ENCODE measurements around the gene NDFIP2.

NDFIP2 gene

DNA sequence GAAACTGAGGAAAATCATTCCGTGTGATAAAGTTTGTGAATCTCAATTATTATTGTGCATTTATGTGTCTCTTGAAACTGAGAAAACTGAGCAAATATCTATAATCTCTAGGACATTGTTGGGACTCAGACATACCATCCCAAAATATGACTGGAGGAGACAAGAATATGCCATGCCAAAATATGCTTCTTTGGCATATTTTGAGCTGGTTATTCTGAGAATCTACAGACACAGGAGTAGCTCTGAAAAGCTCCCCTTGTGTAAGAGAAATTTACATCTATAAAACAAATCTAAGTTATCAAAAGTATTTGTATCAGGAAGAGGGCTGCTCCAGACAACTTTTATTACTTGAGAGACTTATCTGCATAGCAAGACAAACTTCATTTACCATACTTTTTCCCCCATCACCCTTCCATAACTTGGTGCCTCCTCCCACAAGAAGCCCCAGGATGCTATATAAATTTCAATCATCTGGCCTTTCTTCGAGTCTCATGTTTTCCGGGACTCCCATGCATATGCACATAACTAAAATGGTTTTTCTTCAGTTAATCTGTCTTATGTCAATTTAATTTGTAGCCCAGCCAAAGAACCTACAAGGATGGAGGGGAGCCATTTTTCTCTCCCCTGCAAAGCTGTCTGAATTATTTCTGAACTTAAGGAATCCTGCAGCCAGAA, 28.6 kb upstream of the NDFIP2 start:
- Histone ChIP-seq H3K27ac (no peak overlapping the region), H3K27me3 (peaks cover 58% of the 10 kb centered on the region), H3K4me3 (ENCODE audit: low read depth in 1 of 2, low read length in 1 of 2) (no peak overlapping the region), H3K9me3 (peaks cover 5% of the 10 kb centered on the region), H3K36me3 (no peaks in the 10 kb centered on the region), H3K4me1 (ENCODE audit: control insufficient read depth in 1 of 2, insufficient read depth in 1 of 2, low read depth in 1 of 2, low read length in 1 of 2) (peaks cover 5 to 11% of the 10 kb centered on the region in 2 experiments)
- no peak for TF ChIP-seq CTCF (IDR thresholded peaks at IDR 0.05)

GRCh38 chr13:79455331-79455730, 25.6 kb upstream of the NDFIP2 start:
- no peaks in the 10 kb centered on the region for H3K4me1 ChIP-seq (ENCODE audit: control insufficient read depth in 1 of 2, insufficient read depth in 1 of 2, low read depth in 1 of 2, low read length in 1 of 2)
- H3K27ac ChIP-seq = no peak overlapping the region
- no peak overlapping the region for H3K4me3 ChIP-seq (ENCODE audit: low read depth in 1 of 2, low read length in 1 of 2)
- TF ChIP-seq CTCF (IDR thresholded peaks at IDR 0.05) = no peak
- peaks cover 70% of the 10 kb centered on the region for H3K27me3 ChIP-seq
- no peaks in the 10 kb centered on the region for H3K36me3 ChIP-seq
- no peaks in the 10 kb centered on the region for H3K9me3 ChIP-seq

- Histone ChIP-seq H3K9me3 (no peaks in the 10 kb centered on the region), H3K4me3 (ENCODE audit: low read depth in 1 of 2, low read length in 1 of 2) (no peak overlapping the region), H3K36me3 (no peaks in the 10 kb centered on the region), H3K4me1 (ENCODE audit: control insufficient read depth in 1 of 2, insufficient read depth in 1 of 2, low read depth in 1 of 2, low read length in 1 of 2) (no peaks in the 10 kb centered on the region), H3K27me3 (peaks cover 64% of the 10 kb centered on the region), H3K27ac (no peak overlapping the region)
- no peak for TF ChIP-seq CTCF (IDR thresholded peaks at IDR 0.05)
These were observed 24.9 kb upstream of the NDFIP2 start for GRCh38 chr13:79456051-79456450.

DNA sequence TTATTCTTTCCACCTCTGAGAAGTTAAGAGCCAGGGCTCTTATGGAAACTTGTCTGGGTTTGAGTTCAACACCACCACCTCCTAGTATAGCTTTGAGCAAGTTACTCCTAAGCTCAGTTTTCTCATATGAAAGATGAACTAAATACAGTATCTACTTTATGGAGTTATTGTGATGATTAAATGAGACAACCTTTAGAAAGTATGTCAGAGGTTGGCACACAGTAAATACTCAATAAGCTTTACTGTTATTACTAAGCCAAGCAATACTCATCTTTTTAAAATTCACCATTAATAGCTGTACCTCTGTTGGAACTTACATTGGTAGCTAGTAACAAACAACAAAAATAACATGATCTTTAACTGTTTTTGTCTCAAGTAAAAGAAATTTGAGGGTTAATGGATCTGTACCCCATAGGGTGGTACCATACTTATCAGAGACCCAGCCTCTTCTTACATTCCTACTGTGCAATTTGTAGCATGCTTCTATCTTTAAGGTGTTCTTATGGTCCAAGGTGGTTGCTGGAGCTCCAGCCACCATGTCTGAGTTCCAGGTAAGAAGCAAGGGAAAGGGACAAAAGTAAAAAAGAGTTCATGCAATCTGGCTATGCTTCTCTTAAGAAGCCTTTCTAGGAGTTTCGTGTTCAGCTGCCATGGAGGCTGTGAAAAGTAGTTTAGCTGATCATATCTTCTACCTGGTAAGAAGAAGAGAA, 24.1 kb upstream of the NDFIP2 start:
- Histone ChIP-seq H3K4me1 (ENCODE audit: control insufficient read depth in 1 of 2, insufficient read depth in 1 of 2, low read depth in 1 of 2, low read length in 1 of 2) (no peaks in the 10 kb centered on the region), H3K9me3 (no peaks in the 10 kb centered on the region), H3K27ac (no peak overlapping the region), H3K27me3 (peaks cover 56% of the 10 kb centered on the region), H3K4me3 (ENCODE audit: low read depth in 1 of 2, low read length in 1 of 2) (no peak overlapping the region), H3K36me3 (no peaks in the 10 kb centered on the region)
- no peak for TF ChIP-seq CTCF (IDR thresholded peaks at IDR 0.05)

DNA sequence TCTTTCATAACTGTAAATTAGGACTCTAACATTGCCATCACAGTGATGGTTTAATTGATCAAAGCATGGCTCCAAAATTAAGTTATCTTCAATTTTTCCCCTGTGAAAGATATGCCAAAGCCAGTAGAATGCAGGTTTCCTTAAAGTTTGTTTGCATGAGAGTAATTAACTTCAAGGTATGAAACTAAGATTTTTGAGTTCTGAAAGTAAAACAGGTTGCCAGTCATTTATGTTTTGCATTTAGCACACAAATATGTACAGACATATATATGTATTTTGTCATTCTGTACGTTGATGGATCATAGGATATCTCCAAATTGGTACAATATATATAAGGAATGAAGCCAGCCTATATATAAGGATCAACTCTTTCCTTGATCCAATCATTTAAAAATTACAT, 23.6 kb upstream of the NDFIP2 start:
- H3K36me3 ChIP-seq = no peaks in the 10 kb centered on the region
- H3K9me3 ChIP-seq = no peaks in the 10 kb centered on the region
- no peaks in the 10 kb centered on the region for H3K4me1 ChIP-seq (ENCODE audit: control insufficient read depth in 1 of 2, insufficient read depth in 1 of 2, low read depth in 1 of 2, low read length in 1 of 2)
- H3K4me3 ChIP-seq (ENCODE audit: low read depth in 1 of 2, low read length in 1 of 2) = no peak overlapping the region
- peaks cover 50% of the 10 kb centered on the region for H3K27me3 ChIP-seq
- TF ChIP-seq CTCF (IDR thresholded peaks at IDR 0.05) = no peak
- H3K27ac ChIP-seq = no peak overlapping the region

Measured in neutrophil (primary cell).